SIG-M5 (cell line): ENCODE data around the gene HMSD.

Experiments
- DNase-seq: peaks from one replicate; lab custom pipeline; 2025; lab: John Stamatoyannopoulos, UW

HMSD gene

GRCh38 chr18:63994783-63995399 is 45.8 kb downstream of the HMSD start:
- DNase-seq = no peak

GRCh38 chr18:63997041-63997440 is 47.9 kb downstream of the HMSD start:
- no peak for DNase-seq

- DNase-seq = no peak
Measured at GRCh38 chr18:63997606-63998005, 48.5 kb downstream of the HMSD start.

- DNase-seq = no peak
Measured at GRCh38 chr18:63999871-64000270, 50.8 kb downstream of the HMSD start.

GRCh38 chr18:64002581-64002980 is 53.5 kb downstream of the HMSD start:
- DNase-seq = no peak

- no peak for DNase-seq
Measured at GRCh38 chr18:64009305-64009704, 60.2 kb downstream of the HMSD start.
